Ishikawa (cell line): Measurements from ENCODE around the gene INO80D.

ENCODE experiments used
- CEBPB ChIP-seq: IDR thresholded peaks from 2 replicates; pipeline ENCODE4 v1.6.1; 2012
- CREB1 ChIP-seq: IDR thresholded peaks from 2 replicates; pipeline ENCODE4 v1.6.1; 2012; ENCODE audit warnings: low read depth
- EGR1 ChIP-seq: IDR thresholded peaks from 2 replicates; pipeline ENCODE4 v1.6.1; 2012
- EP300 ChIP-seq: IDR thresholded peaks from 2 replicates; pipeline ENCODE4 v1.6.1; 2012; ENCODE audit warnings: borderline replicate concordance
- FOXM1 ChIP-seq: IDR thresholded peaks from 2 replicates; pipeline ENCODE4 v1.6.1; 2012; ENCODE audit warnings: low read depth, borderline replicate concordance
- NFIC ChIP-seq: IDR thresholded peaks from 2 replicates; pipeline ENCODE4 v1.6.1; 2012
- RAD21 ChIP-seq: IDR thresholded peaks from 2 replicates; pipeline ENCODE4 v1.6.1; 2012; ENCODE audit warnings: low read depth
- TAF1 ChIP-seq: IDR thresholded peaks from 2 replicates; pipeline ENCODE4 v1.6.1; 2012; ENCODE audit warnings: low read depth, mild to moderate bottlenecking
- TCF12 ChIP-seq: IDR thresholded peaks from 2 replicates; pipeline ENCODE4 v1.6.1; 2012; ENCODE audit warnings: low read depth
- TEAD4 ChIP-seq: IDR thresholded peaks from 2 replicates; pipeline ENCODE4 v1.6.1; 2012
- YY1 ChIP-seq: IDR thresholded peaks from 2 replicates; pipeline ENCODE4 v1.6.1; 2012; ENCODE audit warnings: low read depth
- ZBTB7A ChIP-seq: IDR thresholded peaks from 2 replicates; pipeline ENCODE4 v1.6.1; 2012; ENCODE audit warnings: low read depth
- TF ChIP-seq, protein P1 (sequence below): IDR thresholded peaks from 2 replicates; pipeline ENCODE4 v1.6.1; 2012; ENCODE audit warnings: low read depth, mild to moderate bottlenecking
- TF ChIP-seq, protein P2 (sequence below): IDR thresholded peaks from 2 replicates; pipeline ENCODE4 v1.6.1; 2012
- TF ChIP-seq, protein P3 (sequence below): IDR thresholded peaks from 2 replicates; pipeline ENCODE4 v1.6.1; 2012

INO80D gene

DNA sequence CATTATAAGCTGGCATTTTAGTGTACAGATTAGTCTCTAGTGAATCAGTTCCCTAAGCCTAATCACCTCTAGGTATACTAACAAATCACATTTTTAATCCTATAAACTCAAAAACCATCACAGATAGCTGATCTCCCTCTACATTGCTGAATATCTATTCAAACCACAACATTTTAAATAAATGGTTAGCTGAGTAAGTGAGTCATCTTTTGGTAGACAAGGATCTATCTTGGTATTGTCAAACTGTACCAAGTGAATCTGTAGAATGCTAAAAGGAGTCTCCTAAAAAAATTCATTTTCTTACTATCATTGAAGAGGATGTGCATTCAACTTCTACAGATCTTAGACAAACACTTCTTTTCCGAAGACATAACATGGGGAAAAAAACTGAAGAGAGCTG lies 40.7 kb downstream of the INO80D start:
- TF ChIP-seq, protein P1, sequence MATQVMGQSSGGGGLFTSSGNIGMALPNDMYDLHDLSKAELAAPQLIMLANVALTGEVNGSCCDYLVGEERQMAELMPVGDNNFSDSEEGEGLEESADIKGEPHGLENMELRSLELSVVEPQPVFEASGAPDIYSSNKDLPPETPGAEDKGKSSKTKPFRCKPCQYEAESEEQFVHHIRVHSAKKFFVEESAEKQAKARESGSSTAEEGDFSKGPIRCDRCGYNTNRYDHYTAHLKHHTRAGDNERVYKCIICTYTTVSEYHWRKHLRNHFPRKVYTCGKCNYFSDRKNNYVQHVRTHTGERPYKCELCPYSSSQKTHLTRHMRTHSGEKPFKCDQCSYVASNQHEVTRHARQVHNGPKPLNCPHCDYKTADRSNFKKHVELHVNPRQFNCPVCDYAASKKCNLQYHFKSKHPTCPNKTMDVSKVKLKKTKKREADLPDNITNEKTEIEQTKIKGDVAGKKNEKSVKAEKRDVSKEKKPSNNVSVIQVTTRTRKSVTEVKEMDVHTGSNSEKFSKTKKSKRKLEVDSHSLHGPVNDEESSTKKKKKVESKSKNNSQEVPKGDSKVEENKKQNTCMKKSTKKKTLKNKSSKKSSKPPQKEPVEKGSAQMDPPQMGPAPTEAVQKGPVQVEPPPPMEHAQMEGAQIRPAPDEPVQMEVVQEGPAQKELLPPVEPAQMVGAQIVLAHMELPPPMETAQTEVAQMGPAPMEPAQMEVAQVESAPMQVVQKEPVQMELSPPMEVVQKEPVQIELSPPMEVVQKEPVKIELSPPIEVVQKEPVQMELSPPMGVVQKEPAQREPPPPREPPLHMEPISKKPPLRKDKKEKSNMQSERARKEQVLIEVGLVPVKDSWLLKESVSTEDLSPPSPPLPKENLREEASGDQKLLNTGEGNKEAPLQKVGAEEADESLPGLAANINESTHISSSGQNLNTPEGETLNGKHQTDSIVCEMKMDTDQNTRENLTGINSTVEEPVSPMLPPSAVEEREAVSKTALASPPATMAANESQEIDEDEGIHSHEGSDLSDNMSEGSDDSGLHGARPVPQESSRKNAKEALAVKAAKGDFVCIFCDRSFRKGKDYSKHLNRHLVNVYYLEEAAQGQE: no peak
- no peak for TF ChIP-seq EP300
- no peak for TF ChIP-seq CREB1
- no peak for TF ChIP-seq TCF12
- TF ChIP-seq, protein P2, sequence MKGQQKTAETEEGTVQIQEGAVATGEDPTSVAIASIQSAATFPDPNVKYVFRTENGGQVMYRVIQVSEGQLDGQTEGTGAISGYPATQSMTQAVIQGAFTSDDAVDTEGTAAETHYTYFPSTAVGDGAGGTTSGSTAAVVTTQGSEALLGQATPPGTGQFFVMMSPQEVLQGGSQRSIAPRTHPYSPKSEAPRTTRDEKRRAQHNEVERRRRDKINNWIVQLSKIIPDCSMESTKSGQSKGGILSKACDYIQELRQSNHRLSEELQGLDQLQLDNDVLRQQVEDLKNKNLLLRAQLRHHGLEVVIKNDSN: no peak
- no peak for TF ChIP-seq EGR1
- no peak for TF ChIP-seq ZBTB7A
- TF ChIP-seq RAD21: no peak
- no peak for TF ChIP-seq FOXM1
- no peak for TF ChIP-seq CEBPB
- TF ChIP-seq, protein P3, sequence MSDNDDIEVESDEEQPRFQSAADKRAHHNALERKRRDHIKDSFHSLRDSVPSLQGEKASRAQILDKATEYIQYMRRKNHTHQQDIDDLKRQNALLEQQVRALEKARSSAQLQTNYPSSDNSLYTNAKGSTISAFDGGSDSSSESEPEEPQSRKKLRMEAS: no peak
- TF ChIP-seq TAF1: no peak
- TF ChIP-seq YY1: no peak
- TF ChIP-seq TEAD4: no peak
- no peak for TF ChIP-seq NFIC

DNA sequence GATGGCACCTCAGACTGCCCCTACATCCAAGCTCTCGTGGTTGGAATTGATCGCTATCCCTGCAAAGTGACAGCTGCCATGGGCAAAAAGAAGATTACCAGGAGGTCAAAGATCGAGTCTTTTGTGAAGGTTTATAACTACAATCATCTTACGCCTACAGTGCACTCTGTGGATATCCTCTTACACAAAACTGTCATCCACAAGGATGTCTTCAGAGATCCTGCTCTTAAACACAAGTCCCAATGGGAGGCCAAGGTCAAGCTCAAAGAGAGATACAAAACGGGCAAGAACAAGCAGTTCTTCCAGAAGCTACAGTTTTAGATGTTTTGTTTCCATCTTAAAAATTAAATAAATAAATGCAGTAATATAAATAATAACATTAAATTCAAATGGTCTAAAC lies 45.4 kb downstream of the INO80D start:
- TF ChIP-seq, protein P1: no peak
- no peak for TF ChIP-seq CEBPB
- TF ChIP-seq FOXM1: no peak
- TF ChIP-seq, protein P2: no peak
- no peak for TF ChIP-seq TCF12
- no peak for TF ChIP-seq TEAD4

DNA sequence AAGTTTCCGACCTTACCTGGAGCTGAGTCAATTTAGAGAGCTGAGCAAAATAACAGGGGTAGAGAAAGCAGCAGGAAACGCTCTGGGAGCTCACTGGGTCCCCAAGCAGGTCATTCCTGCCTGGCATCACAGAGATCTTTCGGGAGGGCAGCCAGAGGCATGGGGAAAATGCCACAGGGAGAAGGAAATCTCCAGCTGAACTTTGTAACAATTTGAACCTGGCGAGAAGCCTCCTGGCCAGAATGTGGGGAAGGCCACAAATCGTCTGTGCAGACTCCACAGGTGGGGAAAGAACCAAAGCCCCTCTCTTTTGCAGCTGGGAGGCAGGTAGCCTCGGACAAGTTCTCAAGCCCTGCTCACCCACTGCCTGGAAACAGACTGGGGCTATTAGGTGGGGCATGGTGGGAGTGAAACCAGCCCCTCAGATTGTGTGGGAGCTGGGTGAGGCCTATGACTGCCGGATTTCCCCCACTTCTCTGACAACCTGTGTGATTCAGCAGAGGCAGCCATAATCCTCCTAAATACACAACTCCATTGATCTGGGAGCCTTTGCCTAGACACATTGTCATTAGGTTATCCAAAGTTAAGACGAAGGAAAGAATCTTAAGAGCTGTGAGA lies 53.9 kb downstream of the INO80D start:
- no peak for TF ChIP-seq TEAD4

DNA sequence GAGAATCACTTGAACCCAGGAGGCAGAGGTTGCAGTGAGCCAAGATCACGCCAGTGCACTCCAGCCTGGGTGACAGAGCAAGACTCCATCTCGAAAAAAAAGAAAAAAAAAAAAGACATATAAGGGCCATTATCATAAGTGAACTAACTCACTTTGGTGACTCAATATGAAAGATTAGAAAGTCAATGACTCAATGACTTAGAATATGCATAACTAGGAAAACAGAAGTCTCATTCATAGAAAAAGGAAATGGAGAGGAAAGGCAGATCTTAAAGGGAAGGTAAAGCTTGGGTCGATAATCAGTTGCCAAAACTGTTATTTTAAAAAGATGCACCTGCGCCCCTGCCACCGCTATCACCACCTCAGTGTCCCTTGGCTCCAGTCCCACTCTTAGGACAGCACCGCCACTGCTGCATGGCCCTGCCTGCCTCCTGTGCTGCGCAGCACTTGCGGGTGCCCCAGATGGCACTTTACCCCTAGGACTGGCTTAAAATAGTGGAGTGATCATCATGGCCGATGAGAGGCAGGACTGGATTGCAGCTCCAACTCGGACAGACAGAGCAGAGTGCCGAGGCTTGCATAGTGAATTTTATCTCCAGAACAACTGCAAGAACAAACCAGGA lies 54.7 kb downstream of the INO80D start:
- TF ChIP-seq TAF1 (no peak), YY1 (no peak), TCF12 (no peak), EP300 (no peak)

DNA sequence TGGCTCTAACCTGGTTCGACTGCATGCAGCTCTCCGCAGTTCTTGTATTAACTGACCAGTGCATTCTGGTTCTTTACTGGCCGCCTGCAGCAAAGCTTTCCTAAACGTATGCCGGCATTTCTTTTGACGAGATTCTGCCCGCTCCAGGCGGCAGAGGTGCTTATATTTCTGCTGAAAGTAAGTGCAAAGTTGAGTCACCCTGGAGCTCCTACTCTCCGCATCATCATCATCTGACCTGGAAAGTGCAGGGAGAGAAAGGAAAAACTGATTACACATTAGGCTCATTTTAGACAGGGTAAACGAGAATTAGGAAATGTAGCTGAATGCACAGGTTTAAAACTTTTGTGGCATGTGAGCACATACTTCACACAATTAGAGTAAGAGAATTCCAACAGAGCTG lies 57.9 kb downstream of the INO80D start:
- no peak for TF ChIP-seq CREB1
- no peak for TF ChIP-seq TEAD4
- TF ChIP-seq NFIC: no peak
- no peak for TF ChIP-seq RAD21
- TF ChIP-seq, protein P2: no peak
- TF ChIP-seq FOXM1: no peak
- TF ChIP-seq TAF1: no peak
- TF ChIP-seq EP300: no peak
- TF ChIP-seq CEBPB: no peak
- TF ChIP-seq, protein P1: no peak
